ENCODE measurements around the gene RBM7.

The RBM7 gene

DNA sequence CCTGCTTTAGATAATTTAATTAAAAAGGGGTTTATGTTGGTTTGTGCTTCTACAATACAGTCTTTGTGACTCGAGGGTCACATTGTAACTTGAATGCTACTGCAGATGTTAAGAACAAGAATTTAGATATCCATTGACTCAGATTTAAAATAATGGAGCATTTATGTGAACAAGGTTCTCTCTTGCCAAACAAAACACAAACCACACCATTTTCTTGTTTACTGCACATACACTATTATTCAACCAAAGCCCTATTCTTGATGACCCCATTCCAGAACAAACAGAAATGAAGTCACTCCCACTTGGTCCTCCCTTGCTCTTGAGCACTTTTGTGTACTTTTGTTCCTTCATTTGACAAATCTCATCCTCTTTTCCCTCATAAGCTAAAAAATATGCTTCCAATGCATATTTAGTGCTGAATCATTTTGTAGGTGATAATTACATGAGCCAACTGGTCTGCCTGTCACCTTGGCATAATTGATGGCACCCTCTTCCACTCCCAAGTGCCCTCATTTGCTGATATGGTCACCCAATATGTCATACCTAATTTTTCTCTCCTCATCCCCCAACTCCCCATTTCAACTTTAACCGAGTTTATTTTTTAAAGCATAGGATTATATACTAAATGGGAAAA lies 3.0 kb upstream of the RBM7 start:
- no peak for DNase-seq

DNA sequence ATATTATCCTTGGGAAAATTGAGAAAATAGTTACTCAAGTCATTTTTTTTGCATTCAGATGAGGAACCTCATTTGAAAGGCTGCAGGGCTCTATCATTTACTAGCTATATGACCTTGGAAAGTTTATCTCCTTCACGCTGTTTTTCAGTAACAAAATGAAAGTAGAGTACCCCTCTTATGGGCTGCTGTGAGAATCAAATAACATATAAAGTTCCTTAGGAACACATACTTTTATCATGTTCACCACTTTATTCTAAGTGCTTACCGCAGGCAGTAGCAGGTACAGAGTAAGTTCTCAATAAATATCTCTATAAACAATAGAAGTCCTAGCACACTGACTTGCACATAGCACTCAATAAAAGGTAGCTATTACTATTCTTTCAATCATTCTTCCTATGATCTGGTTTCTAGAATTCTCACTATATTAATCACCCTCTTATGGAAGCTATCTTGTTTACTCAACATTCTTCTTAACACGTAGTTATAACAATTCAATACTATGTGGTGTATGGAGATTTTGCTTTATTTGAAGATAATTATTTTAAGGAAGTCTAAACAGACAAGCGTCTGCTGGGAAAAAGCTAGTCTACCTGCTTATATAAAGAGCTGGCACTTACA lies 2.1 kb upstream of the RBM7 start:
- DNase-seq = no peak

DNA sequence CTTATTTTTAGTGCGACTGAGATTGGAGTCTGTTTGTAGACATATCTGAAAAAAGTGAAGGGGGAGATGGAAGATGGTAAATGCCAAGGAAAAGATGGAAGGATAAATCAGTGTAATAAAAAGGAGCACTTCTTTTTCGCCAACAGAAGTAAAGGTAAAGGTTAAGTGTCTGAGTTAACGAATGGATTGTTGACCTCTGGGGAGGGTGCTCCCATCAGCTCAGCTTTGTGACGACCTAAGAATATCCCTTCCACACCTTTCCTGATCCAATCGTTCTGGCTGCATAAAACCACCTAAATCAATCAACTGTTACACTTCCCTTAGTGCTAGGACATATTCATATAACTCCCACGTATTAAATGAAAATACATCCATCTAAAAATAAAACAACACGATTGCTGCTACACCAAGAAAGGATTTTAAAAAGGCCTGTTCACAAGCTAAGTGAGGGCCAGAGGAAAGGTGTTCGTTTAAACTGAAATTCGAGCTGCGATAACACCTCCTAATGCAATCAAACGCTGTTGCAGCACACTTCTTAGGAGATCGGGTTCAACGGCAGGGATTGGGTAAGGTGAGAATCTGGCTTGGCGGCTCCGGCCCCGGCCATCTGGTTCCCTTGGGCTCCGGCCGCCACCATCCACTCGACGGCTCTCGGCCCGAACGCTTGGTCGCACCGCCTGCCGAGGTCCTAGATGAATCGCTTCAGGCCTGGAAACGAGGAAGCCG lies 813 bp upstream of the RBM7 start:
- no peak for DNase-seq

DNA sequence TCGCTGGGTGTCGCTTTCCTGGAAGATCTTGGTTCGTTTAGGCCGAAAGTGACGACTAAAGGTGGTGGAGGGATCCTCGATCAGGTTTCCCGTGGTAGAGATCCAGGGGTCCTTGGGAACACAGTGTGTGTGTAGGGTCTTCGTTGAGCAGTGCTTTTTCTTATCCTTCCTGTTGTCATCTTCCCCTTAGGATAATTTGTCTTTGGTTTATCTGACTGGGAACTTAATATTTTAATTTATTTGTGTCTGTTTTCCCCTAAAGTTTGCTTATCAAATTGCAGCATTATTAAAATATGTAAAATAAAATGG lies 403 bp downstream of the RBM7 start:
- no peak for DNase-seq

DNA sequence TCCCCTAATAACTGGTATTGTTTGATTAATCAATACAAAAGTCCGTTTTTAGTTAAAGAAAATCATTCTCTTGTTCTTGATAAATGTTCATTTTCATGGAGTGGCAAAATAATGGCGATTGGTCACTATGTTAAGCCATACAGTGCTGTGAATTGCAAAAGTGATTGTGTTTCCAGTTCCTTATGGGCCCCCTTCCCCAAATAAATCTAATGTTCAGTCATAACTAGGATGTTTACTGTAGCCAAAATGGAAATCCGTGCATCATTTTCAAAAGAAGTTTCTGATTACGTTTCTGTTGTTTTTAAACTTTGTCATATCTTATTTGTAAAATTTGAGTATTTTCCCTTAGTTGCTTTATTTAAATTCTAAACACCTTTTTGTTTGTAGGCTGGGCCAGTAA lies 845 bp downstream of the RBM7 start:
- no peak for DNase-seq

DNA sequence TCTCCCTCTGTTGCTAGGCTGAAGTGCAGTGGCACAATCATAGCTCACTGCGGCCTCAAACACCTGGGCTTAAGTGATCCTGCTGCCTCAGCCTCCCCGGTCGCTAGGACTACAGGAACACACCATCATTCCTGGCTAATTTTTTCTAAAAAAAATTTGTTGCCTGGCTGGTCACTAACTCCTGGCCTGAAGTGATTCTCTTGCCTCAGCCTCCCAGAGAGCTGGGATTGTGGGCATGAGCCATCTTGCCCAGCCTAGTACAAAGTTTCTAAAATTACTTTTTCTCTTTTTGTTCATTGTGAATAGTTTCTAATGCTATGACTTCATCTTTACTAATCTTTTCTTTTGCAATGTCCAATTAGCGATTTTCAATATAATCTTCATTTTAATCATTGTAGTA lies 12.5 kb downstream of the RBM7 start:
- no peak for DNase-seq

DNA sequence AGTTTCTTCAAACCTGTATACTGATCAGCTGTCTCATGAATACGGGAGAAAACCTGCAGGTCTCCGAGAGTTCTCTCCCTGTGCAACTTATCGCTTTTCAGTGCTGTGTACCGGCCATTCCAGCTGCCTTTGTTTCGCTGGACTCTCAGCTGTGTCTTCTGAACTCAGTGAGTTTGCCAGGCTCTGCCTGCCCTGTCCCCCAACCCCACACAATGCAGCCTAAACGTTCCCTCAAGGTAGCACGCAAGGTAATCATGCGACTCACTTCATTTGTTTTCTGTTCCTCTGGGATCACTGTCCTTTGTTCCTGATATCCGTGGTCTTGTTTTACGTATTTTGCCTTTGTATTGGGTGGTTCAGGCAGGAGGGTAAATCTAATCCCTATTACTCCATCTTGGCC lies 13.5 kb downstream of the RBM7 start:
- DNase-seq = no peak

DNA sequence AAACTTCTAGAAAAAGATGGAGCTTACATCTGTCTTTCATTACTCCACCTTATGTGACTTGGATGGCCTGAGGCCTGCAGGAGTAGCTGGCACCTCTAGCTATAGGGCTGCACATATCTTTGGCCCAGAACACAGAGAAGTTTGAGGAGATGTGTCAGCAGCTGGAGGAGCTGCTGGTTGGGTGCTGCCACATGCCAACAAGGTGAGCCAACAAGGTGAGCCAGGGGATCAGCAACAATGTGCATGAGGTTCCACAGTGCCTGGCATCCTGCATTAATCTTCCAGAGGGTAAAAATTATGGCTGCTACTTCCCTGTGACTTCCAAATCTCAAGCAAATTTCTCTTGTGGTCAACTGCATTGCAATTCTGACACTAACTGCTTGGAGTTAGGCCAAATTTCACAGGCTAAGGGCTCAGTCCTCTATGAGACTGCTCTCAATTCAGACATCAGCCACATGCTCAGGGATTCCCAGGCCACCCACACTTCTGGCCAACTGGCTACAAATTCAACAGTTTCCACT lies 16.0 kb downstream of the RBM7 start:
- no peak for DNase-seq

DNA sequence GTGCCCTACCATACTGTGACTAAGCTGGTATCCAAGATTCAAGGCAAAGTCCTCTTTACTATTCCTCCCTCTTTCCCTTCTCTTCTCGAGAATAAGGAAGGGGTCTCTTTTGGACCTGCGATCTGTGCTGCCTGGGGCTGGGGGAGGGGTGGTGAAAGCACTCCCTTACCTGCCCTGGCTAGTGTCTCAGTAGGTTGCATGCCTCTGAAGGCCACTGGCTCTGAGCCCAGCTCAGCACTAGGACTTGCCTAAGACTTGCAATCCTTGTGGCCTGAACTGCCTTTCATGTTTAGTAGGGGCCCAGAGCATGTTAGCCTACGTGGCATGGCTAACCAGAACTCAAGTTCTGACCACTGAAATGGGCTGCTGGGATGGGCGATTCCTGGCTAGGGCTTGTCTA lies 25.8 kb downstream of the RBM7 start:
- DNase-seq = no peak

DNA sequence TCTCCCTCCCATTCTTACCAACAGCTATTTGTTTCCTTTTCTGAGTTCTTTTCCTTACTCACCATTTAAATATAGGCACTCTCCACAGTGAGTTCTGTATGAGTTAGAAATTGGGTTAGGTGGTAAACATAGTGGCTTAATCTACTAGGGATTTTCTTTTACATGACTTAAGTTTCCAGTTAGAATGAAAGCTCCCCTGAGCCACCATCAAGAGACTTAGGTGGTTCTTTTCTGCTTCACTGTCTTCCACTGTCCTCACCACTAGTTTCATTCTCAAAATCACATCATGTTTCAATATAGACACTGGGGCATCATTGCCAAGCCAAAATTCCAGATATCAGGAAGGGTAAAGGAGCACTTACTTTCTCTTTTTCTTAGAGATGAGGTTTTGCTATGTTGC lies 29.8 kb downstream of the RBM7 start:
- no peak for DNase-seq

DNA sequence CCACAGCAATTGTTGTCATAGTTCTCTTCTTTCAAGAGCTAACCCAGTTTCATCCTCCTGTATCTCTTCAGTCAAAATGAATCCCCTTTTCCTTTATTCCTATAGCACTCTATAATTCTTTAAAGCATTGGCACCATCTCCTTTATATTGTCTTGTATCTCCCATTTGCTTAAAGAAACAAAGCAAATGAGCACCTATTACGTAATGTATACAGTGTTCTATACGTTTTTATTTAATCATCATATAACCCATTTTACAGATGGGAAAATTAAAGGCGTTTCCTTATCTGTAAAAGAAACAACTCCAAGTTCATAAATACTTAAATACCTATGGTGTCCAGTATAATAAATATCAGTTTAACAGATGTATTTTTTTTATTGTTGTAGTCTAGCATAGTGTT lies 32.4 kb downstream of the RBM7 start:
- no peak for DNase-seq

DNA sequence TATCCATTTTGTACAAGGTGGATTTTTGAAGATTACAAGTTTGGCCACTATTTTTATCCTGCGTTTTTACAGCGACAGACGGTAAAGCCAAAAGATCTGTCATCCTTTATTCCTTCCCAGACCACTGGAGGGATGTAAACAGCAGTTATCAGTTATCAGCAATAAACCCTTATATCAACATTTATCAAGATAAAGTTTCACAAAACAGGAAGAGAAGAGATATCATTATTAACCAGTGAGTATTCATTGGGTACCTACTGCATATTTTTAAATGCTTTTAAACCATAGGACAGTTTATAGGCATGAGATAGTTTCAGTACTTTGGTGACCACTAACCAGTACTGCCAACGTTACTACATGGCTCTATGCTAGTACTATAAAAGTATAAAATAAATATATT lies 32.9 kb downstream of the RBM7 start:
- DNase-seq = no peak

DNA sequence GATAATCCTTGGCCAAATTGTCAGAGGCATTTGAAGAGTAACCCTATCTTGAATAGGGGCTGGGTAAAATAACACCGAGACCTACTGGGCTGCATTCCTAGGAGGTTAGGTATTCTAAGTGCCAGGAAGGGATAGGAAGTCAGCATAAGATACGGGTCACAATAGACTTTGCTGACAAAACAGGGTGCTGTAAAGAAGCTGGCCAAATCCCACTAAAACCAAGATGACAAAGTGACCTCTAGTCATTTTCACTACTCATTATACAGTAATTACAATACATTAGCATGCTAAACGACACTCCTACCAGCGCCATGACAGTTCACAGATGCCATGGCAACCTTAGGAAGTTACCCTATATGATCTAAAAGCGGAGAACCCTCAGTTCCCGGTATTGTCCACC lies 37.8 kb downstream of the RBM7 start:
- no peak for DNase-seq

DNA sequence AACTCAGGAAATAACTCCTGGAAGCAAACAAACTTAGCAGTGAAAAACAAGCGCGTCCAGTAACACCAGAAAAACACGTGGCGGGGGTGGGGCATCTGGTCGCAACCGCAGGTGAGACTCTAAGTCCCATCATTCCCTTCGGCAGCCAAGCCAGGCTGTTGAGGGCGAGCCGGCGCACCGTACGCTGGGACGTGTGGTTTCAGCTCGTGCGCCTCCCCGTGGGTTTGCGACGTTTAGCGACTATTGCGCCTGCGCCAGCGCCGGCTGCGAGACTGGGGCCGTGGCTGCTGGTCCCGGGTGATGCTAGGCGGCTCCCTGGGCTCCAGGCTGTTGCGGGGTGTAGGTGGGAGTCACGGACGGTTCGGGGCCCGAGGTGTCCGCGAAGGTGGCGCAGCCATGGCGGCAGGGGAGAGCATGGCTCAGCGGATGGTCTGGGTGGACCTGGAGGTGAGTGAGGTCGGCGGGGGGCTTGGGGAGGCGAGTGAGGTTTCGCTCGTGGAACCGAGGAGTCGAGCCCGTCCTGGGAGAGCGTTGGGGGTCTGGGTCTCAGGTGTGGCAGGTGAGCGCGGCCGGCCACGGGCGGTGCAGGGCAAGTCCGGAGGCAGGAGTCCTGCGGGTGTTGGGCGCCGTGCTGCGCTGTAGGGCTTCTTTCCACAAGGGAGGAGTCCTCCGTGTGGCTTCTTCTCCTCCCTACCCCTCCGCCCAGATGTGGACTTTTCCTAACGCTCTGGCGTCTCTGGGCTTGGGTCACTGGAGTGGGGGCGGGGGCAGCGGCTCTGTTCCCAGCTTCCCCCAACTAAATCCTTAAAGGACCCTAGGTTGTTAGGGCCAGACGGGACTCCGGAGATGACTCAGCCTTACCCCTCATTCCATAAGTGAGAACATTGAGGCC lies 39.0 kb downstream of the RBM7 start, which contains the start of gene REXO2:
Gene REXO2 (plus strand): TSS at position 239 of the 892 bp plus-strand sequence. CDS start 62 bp downstream, at position 301.
- peak; percentile 96 for DNase-seq

DNA sequence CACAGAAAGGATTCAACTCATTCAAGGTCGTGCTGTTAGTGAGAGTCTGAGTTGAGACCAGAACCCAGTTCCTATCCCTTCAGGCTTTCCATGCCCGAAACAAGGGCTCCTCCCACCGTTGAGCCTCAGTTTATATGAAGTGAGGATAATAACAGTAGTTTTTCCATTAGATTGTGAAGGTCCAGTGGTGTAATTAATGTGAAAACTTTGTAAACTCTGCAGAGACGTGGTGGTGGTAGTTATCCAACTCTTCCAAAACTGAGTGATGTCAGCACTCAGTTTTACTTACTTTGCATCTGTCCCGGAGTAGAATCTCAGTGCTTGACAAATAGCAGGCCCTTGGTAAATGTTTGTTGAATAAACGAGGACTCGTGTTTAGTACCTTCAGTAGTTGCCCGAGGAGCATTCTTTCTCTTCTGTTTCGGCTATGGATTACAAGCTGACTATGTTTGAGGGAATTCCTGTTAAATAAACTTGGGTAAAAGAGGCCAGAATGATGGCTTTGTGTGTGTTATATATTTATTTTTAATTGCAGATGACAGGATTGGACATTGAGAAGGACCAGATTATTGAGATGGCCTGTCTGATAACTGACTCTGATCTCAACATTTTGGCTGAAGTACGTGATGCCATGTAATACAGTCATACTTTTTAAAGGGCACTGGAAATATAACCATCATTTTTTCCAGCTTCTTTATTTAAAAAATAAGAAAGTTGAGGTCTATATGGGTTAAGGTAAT lies 39.8 kb downstream of the RBM7 start:
- DNase-seq = no peak

DNA sequence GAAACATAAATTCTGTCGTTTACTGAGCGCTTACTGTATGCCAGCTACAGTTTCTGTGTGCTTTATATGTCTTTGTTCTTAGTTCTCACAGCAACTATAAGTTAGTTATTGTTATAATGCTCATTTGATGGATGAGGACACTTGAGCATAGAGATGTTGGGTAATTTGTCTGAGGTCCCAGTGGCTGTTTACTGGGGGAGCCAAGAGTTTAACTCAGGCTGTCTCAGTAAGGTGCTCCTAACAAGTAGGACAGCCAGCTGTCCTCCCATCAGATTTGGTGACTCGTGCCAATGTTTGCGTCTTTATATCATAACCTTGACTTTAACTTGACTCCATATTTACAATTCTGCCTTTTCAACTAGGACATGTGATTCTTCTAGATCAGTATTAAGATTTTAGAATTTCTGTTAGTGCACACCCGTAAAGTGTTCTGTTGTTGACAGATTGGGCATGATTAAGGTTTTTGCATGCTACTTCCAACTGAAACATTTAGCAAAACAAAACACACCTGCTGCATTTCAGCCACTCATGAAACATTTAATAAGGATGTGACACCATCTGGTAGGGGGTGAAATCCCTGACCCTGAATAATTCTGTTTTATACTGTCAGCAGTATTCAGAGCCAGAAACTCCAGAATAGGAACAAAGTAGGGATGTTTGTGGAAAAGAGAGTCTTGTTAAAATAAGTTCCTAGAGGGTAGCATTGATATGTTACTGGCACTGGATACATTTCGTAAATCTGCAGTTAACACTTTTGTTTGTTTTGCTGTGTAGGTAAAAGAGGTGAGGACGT lies 40.7 kb downstream of the RBM7 start:
- no peak for DNase-seq

DNA sequence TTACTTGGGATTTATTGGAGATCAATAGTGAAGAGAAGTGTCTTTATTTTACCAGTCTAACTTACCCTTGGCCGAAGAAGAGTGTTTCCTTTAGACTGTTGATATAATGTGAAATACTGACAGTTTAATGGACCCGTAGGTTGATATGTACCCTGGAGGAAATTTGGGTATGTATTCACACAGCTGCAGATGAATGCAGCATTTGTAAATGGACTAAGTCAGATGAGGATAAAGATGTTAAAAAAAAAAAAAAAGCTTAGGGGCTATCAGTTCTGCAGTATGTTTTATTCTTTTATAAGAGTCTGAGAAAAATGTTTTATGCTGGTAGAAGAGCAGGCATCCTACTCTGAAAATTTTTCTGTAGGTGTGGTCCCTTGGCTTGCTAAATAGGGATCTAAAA lies 41.5 kb downstream of the RBM7 start:
- DNase-seq = no peak

DNA sequence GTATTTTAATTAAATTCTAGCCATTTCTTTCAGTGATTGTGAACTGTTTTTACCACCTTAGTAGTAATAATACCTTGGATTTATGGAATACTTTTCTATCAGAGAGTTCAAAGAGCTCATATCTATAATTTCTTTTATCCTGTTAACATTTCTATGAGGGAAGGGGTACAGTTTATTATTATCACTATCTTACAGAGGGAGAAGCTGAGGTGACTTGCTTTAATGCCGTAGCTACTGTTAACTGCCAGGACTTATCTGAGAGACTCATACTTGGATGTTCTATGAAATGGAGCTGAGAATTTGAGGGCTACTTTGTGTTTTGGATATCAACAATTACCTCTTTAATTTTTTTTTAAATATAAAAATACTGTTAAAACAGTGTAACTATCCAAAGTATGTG lies 42.1 kb downstream of the RBM7 start:
- no peak for DNase-seq

DNA sequence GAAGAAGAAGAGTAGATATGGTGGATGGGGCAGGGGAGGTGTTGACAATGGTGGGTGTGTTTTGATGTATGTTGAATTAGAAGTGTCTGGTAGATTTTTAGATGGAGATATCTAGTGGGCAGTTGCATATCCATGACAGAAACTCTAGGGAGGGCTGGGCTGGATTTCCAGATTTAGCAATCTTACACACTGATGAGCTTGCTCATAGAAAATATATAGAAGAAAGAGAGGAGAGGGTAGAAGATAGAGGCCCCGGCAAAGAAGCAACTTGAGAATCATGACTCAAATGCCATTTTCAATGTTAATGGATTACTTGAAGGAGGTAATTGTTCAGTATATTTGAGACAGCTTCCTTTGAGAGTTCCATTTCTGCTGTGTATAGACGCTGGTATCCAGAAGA lies 47.0 kb downstream of the RBM7 start:
- no peak for DNase-seq

DNA sequence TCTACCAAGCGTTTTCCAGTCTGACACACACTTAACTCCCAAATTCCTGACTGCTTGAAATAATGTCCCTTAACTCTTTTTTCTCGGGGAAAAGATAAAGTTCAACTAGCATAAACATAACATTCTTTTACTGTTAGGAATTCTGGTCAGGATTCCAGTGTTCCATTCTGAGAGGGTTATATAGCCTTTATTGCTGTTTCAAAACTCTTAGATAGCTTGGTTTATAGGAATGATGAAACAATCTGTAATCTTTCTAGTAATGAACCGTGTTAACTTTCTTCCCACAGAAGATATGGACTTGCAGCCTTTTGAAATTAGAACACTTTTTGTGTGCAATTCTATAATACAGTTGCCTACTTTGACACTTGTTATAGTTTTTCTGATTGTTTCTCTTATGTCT lies 47.4 kb downstream of the RBM7 start:
- DNase-seq = no peak

DNA sequence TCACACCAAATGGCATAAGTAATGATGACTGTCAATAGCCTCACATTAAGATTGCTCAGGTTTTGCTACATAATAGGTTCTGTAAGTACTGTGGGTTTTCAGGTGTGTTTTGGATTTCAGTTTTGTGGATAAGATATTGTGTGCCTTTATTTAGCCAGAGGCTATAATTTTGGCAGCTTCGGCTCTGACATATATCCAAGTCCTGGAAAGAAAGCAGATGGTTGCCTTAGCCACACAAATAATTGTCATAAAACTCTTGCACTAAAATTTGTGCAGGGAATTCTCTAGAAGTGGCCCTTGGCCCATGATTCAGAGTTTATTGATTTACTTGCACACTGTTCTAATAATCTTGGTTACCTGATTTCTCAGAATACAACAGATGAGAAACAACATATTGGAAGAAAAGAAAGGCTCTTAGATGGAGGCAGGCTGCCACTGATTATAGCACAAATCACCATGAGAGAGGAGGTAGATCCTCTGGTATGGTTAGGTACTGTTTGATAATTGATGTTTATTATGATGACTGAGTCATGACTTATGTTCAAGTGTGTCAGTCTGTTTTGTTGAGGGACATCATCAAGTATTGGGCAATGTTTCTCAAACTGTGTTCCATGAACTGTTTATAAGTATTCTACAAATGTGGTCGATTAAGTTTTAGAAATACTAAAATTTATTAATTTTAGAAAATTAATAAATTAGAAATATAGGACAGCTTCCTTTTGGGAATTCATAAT lies 48.5 kb downstream of the RBM7 start:
- DNase-seq = no peak

All from CD4-positive, alpha-beta T cell treated with Interleukin-17A for 4 hours (primary cell).